K562 (cell line): ENCODE results near the gene GOLGA8K. TPM values are rescaled to one million over a fixed set of nuclear protein-coding genes. Genes with fewer than 3 reads are reported as not detected.

Experiments used
- polyA plus RNA-seq, 8 experiments: library from polyadenylated mRNA; depleted of rRNA in 4 of 8; stranded (reverse) in 5 of 8; unstranded in 3 of 8; fragments of >200 nt; fragmentation: Nextera tagmentation in 2 of 8; fragmentation: Illumina TruSeq in 1 of 8; extraction: Ambion mirVana in 2 of 8; extraction: Trizol in 1 of 8; gene quantifications; 2 replicates each; pipeline versions ENCODE4 v1.2.1 to v1.2.3, GENCODE V29; 2011 to 2014; ENCODE audit warnings: inconsistent platforms in 1 of 8, missing spikeins in 1 of 8
- small RNA-seq: library from RNA; depleted of rRNA; stranded (forward); fragments of <200 nt; gene quantifications from one replicate; pipeline ENCODE3, GENCODE V24; 2014
- total RNA-seq, 7 experiments: library from RNA; depleted of rRNA in 6 of 7; stranded (reverse); fragments of >200 nt in 6 of 7; fragmentation: Illumina TruSeq in 2 of 7; extraction: Trizol in 2 of 7; gene quantifications; 2 replicates each; pipeline versions ENCODE4 v1.2.1 to v1.2.3, GENCODE V29; 2011 to 2021; ENCODE audit warnings: low replicate concordance in 1 of 7

The GOLGA8K gene
- total and polyA plus RNA-seq, 9 of the 15 experiments (the other 6 are each of a cell fraction or from before 2014, with no cell fraction given) = 0.32 TPM; not detected in 8

Small RNA genes lying within 50 kb of the gene (small RNA-seq; reads per million reads assigned to genes)
- gene RF00096 (not detected), gene RN7SL185P (not detected), gene RN7SL539P (not detected)

Other genes with a start within 250 kb of the GOLGA8K start
- gene GOLGA8O, start 52.3 kb upstream of the GOLGA8K start, total RNA-seq (2014; rRNA removed) = 0.24 TPM in 1 of 2 replicates, not detected in the other
- gene GOLGA8O, start 52.3 kb upstream of the GOLGA8K start, total RNA-seq (2014; rRNA removed; fragmentation: Illumina TruSeq; extraction: Trizol) = not detected in 2 replicates
- 0.15 TPM in 1 of 2 replicates, not detected in the other for gene GOLGA8O, start 52.3 kb upstream of the GOLGA8K start, total RNA-seq (2015; rRNA removed; fragmentation: Illumina TruSeq; extraction: Trizol)
- 0.22 and 0.31 TPM in 2 replicates for gene GOLGA8O, start 52.3 kb upstream of the GOLGA8K start, total RNA-seq (2021)
- gene GOLGA8O, start 52.3 kb upstream of the GOLGA8K start, polyA plus RNA-seq (2011; rRNA removed) = 0.04 TPM in 2 replicates
- gene GOLGA8O, start 52.3 kb upstream of the GOLGA8K start, polyA plus RNA-seq (2014; fragmentation: Illumina TruSeq; extraction: Trizol) = 0.15 TPM in 1 of 2 replicates, not detected in the other
- not detected for gene GOLGA8O, start 52.3 kb upstream of the GOLGA8K start, polyA plus RNA-seq (2014; fragmentation: Nextera tagmentation; extraction: Ambion mirVana)
- 0.04 TPM in 1 of 2 replicates, not detected in the other for gene GOLGA8O, start 52.3 kb upstream of the GOLGA8K start, polyA plus RNA-seq (2014; rRNA removed)
- 0.08 and 4.5 TPM in 2 replicates for gene GOLGA8N, start 190.2 kb upstream of the GOLGA8K start, total RNA-seq (2014; rRNA removed)
- gene GOLGA8N, start 190.2 kb upstream of the GOLGA8K start, total RNA-seq (2014; rRNA removed; fragmentation: Illumina TruSeq; extraction: Trizol) = 0.35 and 0.36 TPM in 2 replicates
- gene GOLGA8N, start 190.2 kb upstream of the GOLGA8K start, total RNA-seq (2015; rRNA removed; fragmentation: Illumina TruSeq; extraction: Trizol) = 0.23 and 0.25 TPM in 2 replicates
- gene GOLGA8N, start 190.2 kb upstream of the GOLGA8K start, total RNA-seq (2021) = 0.24 and 0.60 TPM in 2 replicates
- 0.17 and 0.37 TPM in 2 replicates for gene GOLGA8N, start 190.2 kb upstream of the GOLGA8K start, polyA plus RNA-seq (2011; rRNA removed)
- gene GOLGA8N, start 190.2 kb upstream of the GOLGA8K start, polyA plus RNA-seq (2014; fragmentation: Illumina TruSeq; extraction: Trizol) = 0.24 and 0.26 TPM in 2 replicates
- under 1 TPM; 0.01 to 0.04 TPM for gene GOLGA8N, start 190.2 kb upstream of the GOLGA8K start, polyA plus RNA-seq (2014; fragmentation: Nextera tagmentation; extraction: Ambion mirVana)
- gene GOLGA8N, start 190.2 kb upstream of the GOLGA8K start, polyA plus RNA-seq (2014; rRNA removed) = 0.12 and 0.17 TPM in 2 replicates
- gene ARHGAP11A, start 212.2 kb upstream of the GOLGA8K start, total RNA-seq (2014; rRNA removed) = 39.0 and 40.5 TPM in 2 replicates
- 68.9 and 89.7 TPM in 2 replicates for gene ARHGAP11A, start 212.2 kb upstream of the GOLGA8K start, total RNA-seq (2014; rRNA removed; fragmentation: Illumina TruSeq; extraction: Trizol)
- 61.1 and 61.5 TPM in 2 replicates for gene ARHGAP11A, start 212.2 kb upstream of the GOLGA8K start, total RNA-seq (2015; rRNA removed; fragmentation: Illumina TruSeq; extraction: Trizol)
- 68.4 and 92.5 TPM in 2 replicates for gene ARHGAP11A, start 212.2 kb upstream of the GOLGA8K start, total RNA-seq (2021)
- gene ARHGAP11A, start 212.2 kb upstream of the GOLGA8K start, polyA plus RNA-seq (2011; rRNA removed) = 36.9 and 49.8 TPM in 2 replicates
- 76.8 and 81.3 TPM in 2 replicates for gene ARHGAP11A, start 212.2 kb upstream of the GOLGA8K start, polyA plus RNA-seq (2014; fragmentation: Illumina TruSeq; extraction: Trizol)
- 10 to 100 TPM; 17.5 to 21.0 TPM for gene ARHGAP11A, start 212.2 kb upstream of the GOLGA8K start, polyA plus RNA-seq (2014; fragmentation: Nextera tagmentation; extraction: Ambion mirVana)
- gene ARHGAP11A, start 212.2 kb upstream of the GOLGA8K start, polyA plus RNA-seq (2014; rRNA removed) = 50.2 and 66.6 TPM in 2 replicates
- not detected in 2 replicates for gene SCG5, start 238.4 kb upstream of the GOLGA8K start, total RNA-seq (2014; rRNA removed)
- 0.33 TPM in 1 of 2 replicates, not detected in the other for gene SCG5, start 238.4 kb upstream of the GOLGA8K start, total RNA-seq (2014; rRNA removed; fragmentation: Illumina TruSeq; extraction: Trizol)
- gene SCG5, start 238.4 kb upstream of the GOLGA8K start, total RNA-seq (2015; rRNA removed; fragmentation: Illumina TruSeq; extraction: Trizol) = 0.19 and 0.76 TPM in 2 replicates
- 0.31 and 0.33 TPM in 2 replicates for gene SCG5, start 238.4 kb upstream of the GOLGA8K start, total RNA-seq (2021)
- 0.09 and 0.25 TPM in 2 replicates for gene SCG5, start 238.4 kb upstream of the GOLGA8K start, polyA plus RNA-seq (2011; rRNA removed)
- gene SCG5, start 238.4 kb upstream of the GOLGA8K start, polyA plus RNA-seq (2014; fragmentation: Illumina TruSeq; extraction: Trizol) = not detected in 2 replicates
- under 1 TPM; 0.06 to 0.10 TPM for gene SCG5, start 238.4 kb upstream of the GOLGA8K start, polyA plus RNA-seq (2014; fragmentation: Nextera tagmentation; extraction: Ambion mirVana)
- gene SCG5, start 238.4 kb upstream of the GOLGA8K start, polyA plus RNA-seq (2014; rRNA removed) = 0.28 TPM in 1 of 2 replicates, not detected in the other